Measurements from ENCODE around the gene PRRT4. TPM values are rescaled to one million over a fixed set of nuclear protein-coding genes. Genes with fewer than 3 reads are reported as not detected.

PRRT4 gene
- total and polyA plus RNA-seq, 9 of the 15 experiments (the other 6 are each of a cell fraction or from before 2014, with no cell fraction given): not detected

GRCh38 chr7:128321044-128321422 lies 40.5 kb downstream of the PRRT4 start:
- no peak overlapping the region for H2AFZ ChIP-seq (ENCODE audit: low read depth, low read length)
- H3K9me1 ChIP-seq (ENCODE audit: control insufficient read depth, insufficient read depth, low read length): no peaks in the 10 kb centered on the region
- CTCF ChIA-PET (ENCODE audit: low intra/inter-chr PET ratio): no interaction called here
- 80% methylated on average over 5 of the region's 5 CpGs for WGBS (ENCODE audit: insufficient coverage, low coverage, missing lambda C conversion rate)
- peaks cover 98% of the 10 kb centered on the region for H3K36me3 ChIP-seq (ENCODE audit: control insufficient read depth, insufficient read depth, low read length)
- TF ChIP-seq RUNX1 (IDR thresholded peaks at IDR 0.05; ENCODE audit: low read depth): no peak
- no peak for TF ChIP-seq ZNF408 (CRISPR knock-in tag; IDR thresholded peaks at IDR 0.05; ENCODE audit: low read depth)
- no peak for TF ChIP-seq PKNOX1 (IDR thresholded peaks at IDR 0.05)
- TF ChIP-seq, protein P1, sequence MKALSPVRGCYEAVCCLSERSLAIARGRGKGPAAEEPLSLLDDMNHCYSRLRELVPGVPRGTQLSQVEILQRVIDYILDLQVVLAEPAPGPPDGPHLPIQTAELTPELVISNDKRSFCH (CRISPR knock-in tag; IDR thresholded peaks at IDR 0.05): no peak
- TF ChIP-seq, protein P1 (tag; IDR thresholded peaks at IDR 0.05): no peak
- TF ChIP-seq, protein P2, sequence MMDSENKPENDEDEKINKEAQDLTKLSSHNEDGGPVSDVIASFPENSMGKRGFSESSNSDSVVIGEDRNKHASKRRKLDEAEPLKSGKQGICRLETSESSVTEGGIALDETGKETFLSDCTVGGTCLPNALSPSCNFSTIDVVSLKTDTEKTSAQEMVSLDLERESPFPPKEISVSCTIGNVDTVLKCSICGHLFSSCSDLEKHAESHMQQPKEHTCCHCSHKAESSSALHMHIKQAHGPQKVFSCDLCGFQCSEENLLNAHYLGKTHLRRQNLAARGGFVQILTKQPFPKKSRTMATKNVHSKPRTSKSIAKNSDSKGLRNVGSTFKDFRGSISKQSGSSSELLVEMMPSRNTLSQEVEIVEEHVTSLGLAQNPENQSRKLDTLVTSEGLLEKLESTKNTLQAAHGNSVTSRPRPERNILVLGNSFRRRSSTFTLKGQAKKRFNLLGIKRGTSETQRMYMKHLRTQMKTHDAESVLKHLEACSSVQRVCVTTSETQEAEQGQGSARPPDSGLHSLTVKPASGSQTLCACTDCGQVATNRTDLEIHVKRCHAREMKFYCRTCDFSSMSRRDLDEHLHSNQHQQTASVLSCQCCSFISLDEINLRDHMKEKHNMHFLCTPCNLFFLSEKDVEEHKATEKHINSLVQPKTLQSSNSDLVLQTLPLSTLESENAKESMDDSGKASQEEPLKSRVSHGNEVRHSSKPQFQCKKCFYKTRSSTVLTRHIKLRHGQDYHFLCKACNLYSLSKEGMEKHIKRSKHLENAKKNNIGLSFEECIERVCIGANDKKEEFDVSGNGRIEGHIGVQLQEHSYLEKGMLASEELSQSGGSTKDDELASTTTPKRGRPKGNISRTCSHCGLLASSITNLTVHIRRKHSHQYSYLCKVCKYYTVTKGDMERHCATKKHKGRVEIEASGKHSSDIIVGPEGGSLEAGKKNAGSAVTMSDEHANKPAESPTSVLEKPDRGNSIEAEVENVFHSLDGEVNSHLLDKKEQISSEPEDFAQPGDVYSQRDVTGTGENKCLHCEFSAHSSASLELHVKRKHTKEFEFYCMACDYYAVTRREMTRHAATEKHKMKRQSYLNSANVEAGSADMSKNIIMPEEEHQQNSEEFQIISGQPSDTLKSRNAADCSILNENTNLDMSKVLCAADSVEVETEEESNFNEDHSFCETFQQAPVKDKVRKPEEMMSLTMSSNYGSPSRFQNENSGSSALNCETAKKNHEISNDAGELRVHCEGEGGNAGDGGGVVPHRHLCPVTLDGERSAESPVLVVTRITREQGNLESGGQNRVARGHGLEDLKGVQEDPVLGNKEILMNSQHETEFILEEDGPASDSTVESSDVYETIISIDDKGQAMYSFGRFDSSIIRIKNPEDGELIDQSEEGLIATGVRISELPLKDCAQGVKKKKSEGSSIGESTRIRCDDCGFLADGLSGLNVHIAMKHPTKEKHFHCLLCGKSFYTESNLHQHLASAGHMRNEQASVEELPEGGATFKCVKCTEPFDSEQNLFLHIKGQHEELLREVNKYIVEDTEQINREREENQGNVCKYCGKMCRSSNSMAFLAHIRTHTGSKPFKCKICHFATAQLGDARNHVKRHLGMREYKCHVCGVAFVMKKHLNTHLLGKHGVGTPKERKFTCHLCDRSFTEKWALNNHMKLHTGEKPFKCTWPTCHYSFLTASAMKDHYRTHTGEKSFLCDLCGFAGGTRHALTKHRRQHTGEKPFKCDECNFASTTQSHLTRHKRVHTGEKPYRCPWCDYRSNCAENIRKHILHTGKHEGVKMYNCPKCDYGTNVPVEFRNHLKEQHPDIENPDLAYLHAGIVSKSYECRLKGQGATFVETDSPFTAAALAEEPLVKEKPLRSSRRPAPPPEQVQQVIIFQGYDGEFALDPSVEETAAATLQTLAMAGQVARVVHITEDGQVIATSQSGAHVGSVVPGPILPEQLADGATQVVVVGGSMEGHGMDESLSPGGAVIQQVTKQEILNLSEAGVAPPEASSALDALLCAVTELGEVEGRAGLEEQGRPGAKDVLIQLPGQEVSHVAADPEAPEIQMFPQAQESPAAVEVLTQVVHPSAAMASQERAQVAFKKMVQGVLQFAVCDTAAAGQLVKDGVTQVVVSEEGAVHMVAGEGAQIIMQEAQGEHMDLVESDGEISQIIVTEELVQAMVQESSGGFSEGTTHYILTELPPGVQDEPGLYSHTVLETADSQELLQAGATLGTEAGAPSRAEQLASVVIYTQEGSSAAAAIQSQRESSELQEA (IDR thresholded peaks at IDR 0.05; ENCODE audit: low read depth): no peak
- H3K4me1 ChIP-seq (replicated peaks in 1 of 2; ENCODE audit: control insufficient read depth in 2 of 2, insufficient read depth in 2 of 2, low read length in 2 of 2): no peaks in the 10 kb centered on the region; a peak in 1 of 5 replicates
- no peaks in the 10 kb centered on the region for H3K79me2 ChIP-seq (ENCODE audit: control insufficient read depth, insufficient read depth, low read length)
- BruUV-seq (replicated peaks): no TSS peak
- H3K27me3 ChIP-seq (ENCODE audit: control insufficient read depth in 2 of 2, insufficient read depth in 2 of 2, low read length in 2 of 2): no peaks in the 10 kb centered on the region
- intact Hi-C loops (cut with micrococcal nuclease) (loop anchor here (5.0 kb wide), 2 partner anchors 84 to 104 kb away; no protein-coding TSS in a partner anchor), in situ Hi-C loops (cut with MboI) (no loop called here)
- no peak overlapping the region for H3K9ac ChIP-seq (ENCODE audit: insufficient read depth in 1 of 2, low read depth in 2 of 2, low read length in 2 of 2)
- FAIRE-seq (no peak), DNase-seq (ENCODE audit: extremely low read depth in 1 of 4, low spot score in 3 of 4) (no peak), ATAC-seq (no peak)
- POLR2A ChIA-PET: interaction anchor here (1.0 to 1.1 kb wide), 2 partner anchors 14 to 21 kb away, joined by 3 read pairs; no protein-coding TSS in a partner anchor
- H3K4me2 ChIP-seq (ENCODE audit: insufficient read depth, low read length): no peak overlapping the region
- no peak overlapping the region for H3K27ac ChIP-seq (ENCODE audit: extremely low read depth, low read depth, low read length)
- H3K9me3 ChIP-seq (replicated peaks; ENCODE audit: control insufficient read depth, insufficient read depth, low read depth, low read length): no peaks in the 10 kb centered on the region
- H4K20me1 ChIP-seq (replicated peaks; ENCODE audit: control insufficient read depth, insufficient read depth, low read length): no peaks in the 10 kb centered on the region
- H3K4me3 ChIP-seq: no peak overlapping the region

Data from K562 (cell line).